GM13976 (cell line): ENCODE measurements around the gene C5orf46.

Experiments used
- DNase-seq: peaks from one replicate; pipeline ENCODE4 v3.0.0; 2012; ENCODE audit warnings: low spot score
- CTCF ChIP-seq: IDR thresholded peaks from 2 replicates; pipeline ENCODE4 v1.5.1; 2012; ENCODE audit warnings: borderline replicate concordance, mild to moderate bottlenecking; ENCODE audit not compliant: insufficient read depth; ENCODE audit errors: extremely low read depth, missing control alignments, control extremely low read depth
- in situ Hi-C: fragments of 300-500 bp; cut with MboI; formaldehyde crosslinking; loops from one replicate; pipeline ENCODE4 v1.12.0; 2022; ENCODE audit warnings: low sequenced_read_pairs, mixed read lengths, inconsistent platforms; ENCODE audit not compliant: unreplicated experiment

Gene C5orf46

GRCh38 chr5:147869112-147869511 lies 37.2 kb downstream of the C5orf46 start:
- no peak for DNase-seq
- no peak for TF ChIP-seq CTCF
- in situ Hi-C loops: no loop called here

GRCh38 chr5:147863454-147864158 lies 42.7 kb downstream of the C5orf46 start:
- in situ Hi-C loops: no loop called here
- no peak for DNase-seq
- no peak for TF ChIP-seq CTCF

- no peak for DNase-seq
- in situ Hi-C loops: no loop called here
- TF ChIP-seq CTCF: no peak
These were observed 45.7 kb downstream of the C5orf46 start for GRCh38 chr5:147860641-147861025.

GRCh38 chr5:147859962-147860640 lies 46.2 kb downstream of the C5orf46 start:
- TF ChIP-seq CTCF: no peak
- DNase-seq: no peak
- in situ Hi-C loops: no loop called here

- in situ Hi-C loops: no loop called here
- DNase-seq: no peak
- no peak for TF ChIP-seq CTCF
These were observed 47.8 kb downstream of the C5orf46 start for GRCh38 chr5:147858565-147858964.

GRCh38 chr5:147857302-147858129 lies 48.8 kb downstream of the C5orf46 start:
- TF ChIP-seq CTCF: peak; percentile 62
- in situ Hi-C loops: no loop called here
- peak; percentile 15 for DNase-seq
